Liver (tissue), 9 donors: Measurements from ENCODE around the gene KRT36. TPM values are rescaled to one million over a fixed set of nuclear protein-coding genes. Genes with fewer than 3 reads are reported as not detected.

Experiments used
- DNase-seq: peaks from one replicate; pipeline ENCODE4 v3.0.0-alpha.2; 2017; ENCODE audit warnings: low spot score
- H3K27ac ChIP-seq, 2 donors: one replicate each; pipeline ENCODE4 v1.7.0; 2013; ENCODE audit warnings: inconsistent platforms in 2 of 2, low read length in 2 of 2, control low read depth in 1 of 2, low read depth in 1 of 2, mild to moderate bottlenecking in 1 of 2
- H3K27me3 ChIP-seq, 4 donors: one replicate each; pipeline versions ENCODE4 v1.6.1 to v1.7.0; 2013; ENCODE audit warnings: low read length in 3 of 4, inconsistent platforms in 1 of 4, mild to moderate bottlenecking in 1 of 4, moderate library complexity in 1 of 4; ENCODE audit not compliant: control insufficient read depth in 4 of 4, insufficient read depth in 4 of 4
- H3K36me3 ChIP-seq, 4 donors: one replicate each; pipeline versions ENCODE4 v1.6.1 to v1.7.0; 2013; ENCODE audit warnings: low read length in 3 of 4, mild to moderate bottlenecking in 3 of 4, low read depth in 1 of 4, moderate library complexity in 1 of 4; ENCODE audit not compliant: control insufficient read depth in 4 of 4, insufficient read depth in 3 of 4
- H3K4me1 ChIP-seq, 4 donors: one replicate each; pipeline versions ENCODE4 v1.6.1 to v1.7.0; 2013; ENCODE audit warnings: low read length in 3 of 4, mild to moderate bottlenecking in 3 of 4, moderate library complexity in 1 of 4; ENCODE audit not compliant: control insufficient read depth in 4 of 4, insufficient read depth in 4 of 4
- H3K4me3 ChIP-seq, 3 donors: one replicate each; pipeline versions ENCODE4 v1.6.1 to v1.7.0; 2013; ENCODE audit warnings: low read length in 3 of 3, control low read depth in 1 of 3, low read depth in 1 of 3, mild to moderate bottlenecking in 1 of 3
- H3K9ac ChIP-seq, 2 donors: one replicate each; pipeline ENCODE4 v1.7.0; 2013; ENCODE audit warnings: low read length in 2 of 2, mild to moderate bottlenecking in 2 of 2, moderate library complexity in 2 of 2, control low read depth in 1 of 2, low read depth in 1 of 2
- H3K9me3 ChIP-seq, 4 donors: one replicate each; pipeline versions ENCODE4 v1.6.1 to v1.7.0; 2013; ENCODE audit warnings: low read length in 3 of 4; ENCODE audit not compliant: control insufficient read depth in 4 of 4
- EGR1 ChIP-seq, 2 donors: IDR thresholded peaks; 2 replicates each; pipeline ENCODE4 v1.6.1; 2016 to 2018; ENCODE audit warnings: antibody characterized with exemption in 2 of 2, low read depth in 2 of 2
- FOXA1 ChIP-seq: IDR thresholded peaks from 2 replicates; pipeline ENCODE4 v1.6.1; 2016; ENCODE audit warnings: antibody characterized with exemption
- FOXA2 ChIP-seq: IDR thresholded peaks from 2 replicates; pipeline ENCODE4 v1.6.1; 2016; ENCODE audit warnings: antibody characterized with exemption
- GABPA ChIP-seq, 2 donors: IDR thresholded peaks in 1 of 2; conservative IDR thresholded peaks in 1 of 2; 2 replicates each; pipeline ENCODE4 v1.6.1; 2016; ENCODE audit warnings: antibody characterized with exemption in 2 of 2, mild to moderate bottlenecking in 1 of 2, moderate library complexity in 1 of 2
- HNF4A ChIP-seq, 2 donors: conservative IDR thresholded peaks; 2 replicates each; pipeline ENCODE4 v1.6.1; 2016; ENCODE audit warnings: antibody characterized with exemption in 2 of 2, mild to moderate bottlenecking in 2 of 2
- HNF4G ChIP-seq: IDR thresholded peaks from 2 replicates; pipeline ENCODE4 v1.6.1; 2016; ENCODE audit warnings: antibody characterized with exemption
- JUND ChIP-seq, 2 donors: IDR thresholded peaks; 2 replicates each; pipeline ENCODE4 v1.6.1; 2016; ENCODE audit warnings: antibody characterized with exemption in 2 of 2
- NR2F2 ChIP-seq: IDR thresholded peaks from 2 replicates; pipeline ENCODE4 v1.6.1; 2016; ENCODE audit warnings: antibody characterized with exemption
- RAD21 ChIP-seq, 2 donors: IDR thresholded peaks; 2 replicates each; pipeline ENCODE4 v1.6.1; 2016; ENCODE audit warnings: antibody characterized with exemption in 2 of 2, mild to moderate bottlenecking in 2 of 2
- RXRA ChIP-seq, 2 donors: IDR thresholded peaks; 2 replicates each; pipeline ENCODE4 v1.6.1; 2017 to 2018; ENCODE audit warnings: antibody characterized with exemption in 2 of 2, mild to moderate bottlenecking in 1 of 2
- SP1 ChIP-seq: IDR thresholded peaks from 2 replicates; pipeline ENCODE4 v1.6.1; 2018; ENCODE audit warnings: antibody characterized with exemption, mild to moderate bottlenecking
- TAF1 ChIP-seq: conservative IDR thresholded peaks from 2 replicates; pipeline ENCODE4 v1.6.1; 2016; ENCODE audit warnings: antibody characterized with exemption, mild to moderate bottlenecking
- YY1 ChIP-seq: IDR thresholded peaks from 2 replicates; pipeline ENCODE4 v1.6.1; 2016; ENCODE audit warnings: antibody characterized with exemption, mild to moderate bottlenecking
- WGBS: extraction: QIAGEN DNeasy Blood & Tissue Kit; methylation state at CpG from one replicate; pipeline ENCODE4 v1.1.7; 2013; 5-methylcytosine and 5-hydroxymethylcytosine counted together
- polyA plus RNA-seq, 2 donors: library from polyadenylated mRNA; stranded (reverse) in 1 of 2; unstranded in 1 of 2; fragments of 200-250 nt in 1 of 2; fragments of >200 nt in 1 of 2; fragmentation: Nextera tagmentation in 1 of 2; extraction: Ambion mirVana in 1 of 2; gene quantifications; one replicate each; pipeline versions ENCODE4 v1.2.1 to v1.2.3, GENCODE V29; 2013 to 2015
- total RNA-seq, 2 donors: library from RNA; depleted of rRNA; stranded (reverse); fragments of >200 nt; gene quantifications; one replicate each; pipeline ENCODE4 v1.2.3, GENCODE V29; 2014
- TF ChIP-seq, protein P1 (sequence below): IDR thresholded peaks from 2 replicates; pipeline ENCODE4 v1.6.1; 2016; ENCODE audit warnings: antibody characterized with exemption
- TF ChIP-seq, protein P2 (sequence below): IDR thresholded peaks from 2 replicates; pipeline ENCODE4 v1.6.1; 2016; ENCODE audit warnings: antibody characterized with exemption, mild to moderate bottlenecking
- TF ChIP-seq, protein P3 (sequence below): IDR thresholded peaks from 2 replicates; pipeline ENCODE4 v1.6.1; 2016; ENCODE audit warnings: antibody characterized with exemption
- TF ChIP-seq, protein P4 (sequence below): fragments of 150-350 bp; IDR thresholded peaks from 2 replicates; pipeline ENCODE4 v1.5.1; 2017; ENCODE audit warnings: improper control_type of control experiment, low read depth, low read length; ENCODE audit not compliant: missing input control
- TF ChIP-seq, protein P5 (sequence below): IDR thresholded peaks from 2 replicates; pipeline ENCODE4 v1.6.1; 2016; ENCODE audit warnings: antibody characterized with exemption
- donor health status: healthy.
- donor health status: healthy.
- donor health status: healthy.
- donor health status: healthy.
- donor health status: healthy.

The KRT36 gene
- total and polyA plus RNA-seq, 4 donors, result 0.05 TPM; not detected in 3

DNA sequence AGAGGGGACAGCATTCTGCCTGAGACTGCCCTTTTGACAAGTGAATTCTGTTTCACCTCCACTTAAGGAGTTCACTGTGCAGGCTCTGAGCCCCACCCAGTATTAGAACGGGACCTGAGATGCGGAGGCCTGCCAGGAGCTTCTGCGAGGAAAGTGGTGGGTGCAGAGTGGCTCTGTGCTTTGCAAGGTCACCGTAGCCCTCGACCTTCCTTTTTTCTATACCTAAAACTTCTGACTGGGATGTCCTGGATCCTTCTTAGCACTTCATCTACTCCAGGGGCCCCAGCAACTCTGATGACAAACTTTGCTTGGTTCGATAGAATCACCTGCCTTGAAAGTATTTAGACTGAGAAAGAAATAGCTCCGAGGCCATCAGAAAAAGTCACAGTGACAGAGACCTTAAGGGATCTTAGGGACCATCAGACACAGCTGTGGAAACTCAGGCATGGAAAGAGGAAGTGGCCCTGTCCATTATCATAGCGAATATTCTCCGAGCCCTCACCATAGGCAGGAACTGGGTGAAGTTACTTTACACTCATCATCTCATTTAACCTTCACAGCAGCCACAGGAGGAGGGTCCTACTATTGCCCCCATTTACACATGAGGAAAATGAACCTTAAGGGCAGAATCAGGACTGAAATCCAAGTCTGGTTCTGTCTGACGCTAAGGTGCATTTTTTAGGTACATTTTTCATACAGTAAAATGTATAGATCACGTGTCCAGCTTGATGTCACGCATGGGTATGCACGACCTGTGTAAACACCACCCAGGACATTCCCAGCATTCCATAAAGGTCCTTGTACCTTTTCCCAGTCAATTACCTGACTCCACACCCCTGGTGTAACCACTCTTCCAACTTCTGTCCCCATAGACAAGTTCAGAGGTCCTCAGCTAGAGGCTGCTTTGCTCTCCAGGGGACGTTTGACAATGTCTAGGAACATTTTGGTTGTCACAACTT lies 16.4 kb upstream of the KRT36 start:
- no peak for TF ChIP-seq FOXA2
- no peak for TF ChIP-seq TAF1
- no peak for TF ChIP-seq GABPA (IDR thresholded peaks at IDR 0.05 in 1 of 2, conservative IDR thresholded peaks at IDR 0.05 in 1 of 2)
- TF ChIP-seq FOXA1, result no peak
- TF ChIP-seq YY1, result no peak
- TF ChIP-seq NR2F2, result no peak
- TF ChIP-seq EGR1 (IDR thresholded peaks at IDR 0.05; ENCODE audit: low read depth in 2 of 2), result no peak
- TF ChIP-seq SP1, result no peak
- TF ChIP-seq HNF4G, result no peak
- TF ChIP-seq, protein P1, sequence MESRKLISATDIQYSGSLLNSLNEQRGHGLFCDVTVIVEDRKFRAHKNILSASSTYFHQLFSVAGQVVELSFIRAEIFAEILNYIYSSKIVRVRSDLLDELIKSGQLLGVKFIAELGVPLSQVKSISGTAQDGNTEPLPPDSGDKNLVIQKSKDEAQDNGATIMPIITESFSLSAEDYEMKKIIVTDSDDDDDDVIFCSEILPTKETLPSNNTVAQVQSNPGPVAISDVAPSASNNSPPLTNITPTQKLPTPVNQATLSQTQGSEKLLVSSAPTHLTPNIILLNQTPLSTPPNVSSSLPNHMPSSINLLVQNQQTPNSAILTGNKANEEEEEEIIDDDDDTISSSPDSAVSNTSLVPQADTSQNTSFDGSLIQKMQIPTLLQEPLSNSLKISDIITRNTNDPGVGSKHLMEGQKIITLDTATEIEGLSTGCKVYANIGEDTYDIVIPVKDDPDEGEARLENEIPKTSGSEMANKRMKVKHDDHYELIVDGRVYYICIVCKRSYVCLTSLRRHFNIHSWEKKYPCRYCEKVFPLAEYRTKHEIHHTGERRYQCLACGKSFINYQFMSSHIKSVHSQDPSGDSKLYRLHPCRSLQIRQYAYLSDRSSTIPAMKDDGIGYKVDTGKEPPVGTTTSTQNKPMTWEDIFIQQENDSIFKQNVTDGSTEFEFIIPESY, result no peak
- TF ChIP-seq RAD21 (IDR thresholded peaks at IDR 0.05), result no peak
- TF ChIP-seq JUND (IDR thresholded peaks at IDR 0.05), result no peak
- TF ChIP-seq, protein P2, sequence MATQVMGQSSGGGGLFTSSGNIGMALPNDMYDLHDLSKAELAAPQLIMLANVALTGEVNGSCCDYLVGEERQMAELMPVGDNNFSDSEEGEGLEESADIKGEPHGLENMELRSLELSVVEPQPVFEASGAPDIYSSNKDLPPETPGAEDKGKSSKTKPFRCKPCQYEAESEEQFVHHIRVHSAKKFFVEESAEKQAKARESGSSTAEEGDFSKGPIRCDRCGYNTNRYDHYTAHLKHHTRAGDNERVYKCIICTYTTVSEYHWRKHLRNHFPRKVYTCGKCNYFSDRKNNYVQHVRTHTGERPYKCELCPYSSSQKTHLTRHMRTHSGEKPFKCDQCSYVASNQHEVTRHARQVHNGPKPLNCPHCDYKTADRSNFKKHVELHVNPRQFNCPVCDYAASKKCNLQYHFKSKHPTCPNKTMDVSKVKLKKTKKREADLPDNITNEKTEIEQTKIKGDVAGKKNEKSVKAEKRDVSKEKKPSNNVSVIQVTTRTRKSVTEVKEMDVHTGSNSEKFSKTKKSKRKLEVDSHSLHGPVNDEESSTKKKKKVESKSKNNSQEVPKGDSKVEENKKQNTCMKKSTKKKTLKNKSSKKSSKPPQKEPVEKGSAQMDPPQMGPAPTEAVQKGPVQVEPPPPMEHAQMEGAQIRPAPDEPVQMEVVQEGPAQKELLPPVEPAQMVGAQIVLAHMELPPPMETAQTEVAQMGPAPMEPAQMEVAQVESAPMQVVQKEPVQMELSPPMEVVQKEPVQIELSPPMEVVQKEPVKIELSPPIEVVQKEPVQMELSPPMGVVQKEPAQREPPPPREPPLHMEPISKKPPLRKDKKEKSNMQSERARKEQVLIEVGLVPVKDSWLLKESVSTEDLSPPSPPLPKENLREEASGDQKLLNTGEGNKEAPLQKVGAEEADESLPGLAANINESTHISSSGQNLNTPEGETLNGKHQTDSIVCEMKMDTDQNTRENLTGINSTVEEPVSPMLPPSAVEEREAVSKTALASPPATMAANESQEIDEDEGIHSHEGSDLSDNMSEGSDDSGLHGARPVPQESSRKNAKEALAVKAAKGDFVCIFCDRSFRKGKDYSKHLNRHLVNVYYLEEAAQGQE, result no peak
- TF ChIP-seq, protein P3, sequence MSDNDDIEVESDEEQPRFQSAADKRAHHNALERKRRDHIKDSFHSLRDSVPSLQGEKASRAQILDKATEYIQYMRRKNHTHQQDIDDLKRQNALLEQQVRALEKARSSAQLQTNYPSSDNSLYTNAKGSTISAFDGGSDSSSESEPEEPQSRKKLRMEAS, result no peak
- no peak for TF ChIP-seq RXRA (IDR thresholded peaks at IDR 0.05)
- no peak for TF ChIP-seq HNF4A (conservative IDR thresholded peaks at IDR 0.05)
- TF ChIP-seq, protein P4, sequence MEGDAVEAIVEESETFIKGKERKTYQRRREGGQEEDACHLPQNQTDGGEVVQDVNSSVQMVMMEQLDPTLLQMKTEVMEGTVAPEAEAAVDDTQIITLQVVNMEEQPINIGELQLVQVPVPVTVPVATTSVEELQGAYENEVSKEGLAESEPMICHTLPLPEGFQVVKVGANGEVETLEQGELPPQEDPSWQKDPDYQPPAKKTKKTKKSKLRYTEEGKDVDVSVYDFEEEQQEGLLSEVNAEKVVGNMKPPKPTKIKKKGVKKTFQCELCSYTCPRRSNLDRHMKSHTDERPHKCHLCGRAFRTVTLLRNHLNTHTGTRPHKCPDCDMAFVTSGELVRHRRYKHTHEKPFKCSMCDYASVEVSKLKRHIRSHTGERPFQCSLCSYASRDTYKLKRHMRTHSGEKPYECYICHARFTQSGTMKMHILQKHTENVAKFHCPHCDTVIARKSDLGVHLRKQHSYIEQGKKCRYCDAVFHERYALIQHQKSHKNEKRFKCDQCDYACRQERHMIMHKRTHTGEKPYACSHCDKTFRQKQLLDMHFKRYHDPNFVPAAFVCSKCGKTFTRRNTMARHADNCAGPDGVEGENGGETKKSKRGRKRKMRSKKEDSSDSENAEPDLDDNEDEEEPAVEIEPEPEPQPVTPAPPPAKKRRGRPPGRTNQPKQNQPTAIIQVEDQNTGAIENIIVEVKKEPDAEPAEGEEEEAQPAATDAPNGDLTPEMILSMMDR, result no peak
- TF ChIP-seq, protein P5, sequence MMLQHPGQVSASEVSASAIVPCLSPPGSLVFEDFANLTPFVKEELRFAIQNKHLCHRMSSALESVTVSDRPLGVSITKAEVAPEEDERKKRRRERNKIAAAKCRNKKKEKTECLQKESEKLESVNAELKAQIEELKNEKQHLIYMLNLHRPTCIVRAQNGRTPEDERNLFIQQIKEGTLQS, result no peak
- no peaks in the 10 kb centered on the region for H3K4me1 ChIP-seq
- no peak for DNase-seq
- H3K4me3 ChIP-seq, result no peak overlapping the region
- no peak overlapping the region for H3K9ac ChIP-seq
- no peaks in the 10 kb centered on the region for H3K9me3 ChIP-seq
- no peaks in the 10 kb centered on the region for H3K36me3 ChIP-seq
- H3K27me3 ChIP-seq, result no peaks in the 10 kb centered on the region
- WGBS, result 76% methylated on average over 14 of the region's 14 CpGs
- no peak overlapping the region for H3K27ac ChIP-seq
